H9 (cell line): Measurements from ENCODE around the gene S100G. TPM values are rescaled to one million over a fixed set of nuclear protein-coding genes. Genes with fewer than 3 reads are reported as not detected.
A peak's percentile ranks its signal among the peaks of the same experiment; 100 is the strongest.

Experiments used
- DNase-seq: peaks from one replicate; pipeline ENCODE4 v3.0.0-alpha.2; 2017
- H2AFZ ChIP-seq: one replicate; pipeline ENCODE4 v1.6.1; 2013; ENCODE audit warnings: mild to moderate bottlenecking, low read length, control low read depth, moderate library complexity
- H2AK5ac ChIP-seq: 2 replicates; pipeline ENCODE4 v1.6.1; 2013; ENCODE audit warnings: low read length, control low read depth, mixed read lengths; ENCODE audit not compliant: insufficient read length
- H2BK120ac ChIP-seq: one replicate; pipeline ENCODE4 v1.6.1; 2013; ENCODE audit warnings: low read depth, mild to moderate bottlenecking, low read length, control low read depth, inconsistent platforms; ENCODE audit not compliant: poor library complexity, severe bottlenecking
- H2BK12ac ChIP-seq: 2 replicates; pipeline ENCODE4 v1.6.1; 2013; ENCODE audit warnings: low read length, control low read depth, mixed read lengths, low read depth; ENCODE audit not compliant: insufficient read length
- H2BK15ac ChIP-seq: 2 replicates; pipeline ENCODE4 v1.6.1; 2013; ENCODE audit warnings: low read depth, low read length, control low read depth
- H2BK20ac ChIP-seq: one replicate; pipeline ENCODE4 v1.6.1; 2013; ENCODE audit warnings: low read depth, mild to moderate bottlenecking, low read length, control low read depth, inconsistent platforms; ENCODE audit not compliant: poor library complexity, severe bottlenecking
- H2BK5ac ChIP-seq: 2 replicates; pipeline ENCODE4 v1.6.1; 2013; ENCODE audit warnings: low read length, control low read depth, mixed read lengths; ENCODE audit not compliant: insufficient read length
- H3K14ac ChIP-seq: 2 replicates; pipeline ENCODE4 v1.6.1; 2013; ENCODE audit warnings: low read length, control low read depth; ENCODE audit not compliant: insufficient read depth
- H3K18ac ChIP-seq: 2 replicates; pipeline ENCODE4 v1.6.1; 2013; ENCODE audit warnings: low read depth, mild to moderate bottlenecking, mixed read lengths, low read length, control low read depth; ENCODE audit not compliant: insufficient read length
- H3K23ac ChIP-seq: 2 replicates; pipeline ENCODE4 v1.6.1; 2013; ENCODE audit warnings: low read length, control low read depth, mixed read lengths, low read depth; ENCODE audit not compliant: insufficient read length
- H3K23me2 ChIP-seq: 2 replicates; pipeline ENCODE4 v1.6.1; 2013; ENCODE audit warnings: low read depth, mild to moderate bottlenecking, mixed read lengths, low read length, control low read depth; ENCODE audit not compliant: insufficient read length, poor library complexity, severe bottlenecking
- H3K27ac ChIP-seq: 2 replicates; pipeline ENCODE4 v1.5.1; 2013; ENCODE audit warnings: low read length, control low read depth, mixed read lengths, low read depth; ENCODE audit not compliant: insufficient read length
- H3K27me3 ChIP-seq: 2 replicates; pipeline ENCODE4 v1.6.1; 2013; ENCODE audit warnings: low read length, control low read depth, inconsistent platforms; ENCODE audit not compliant: insufficient read depth
- H3K4ac ChIP-seq: 2 replicates; pipeline ENCODE4 v1.6.1; 2013; ENCODE audit warnings: low read depth, mild to moderate bottlenecking, control low read depth, inconsistent platforms, low read length, moderate library complexity
- H3K4me1 ChIP-seq: 2 replicates; pipeline ENCODE4 v1.6.1; 2013; ENCODE audit warnings: low read length, control low read depth, inconsistent platforms; ENCODE audit not compliant: insufficient read depth
- H3K4me2 ChIP-seq: 2 replicates; pipeline ENCODE4 v1.6.1; 2013; ENCODE audit warnings: low read length, control low read depth, mixed read lengths; ENCODE audit not compliant: insufficient read length, insufficient read depth
- H3K56ac ChIP-seq: 2 replicates; pipeline ENCODE4 v1.6.1; 2013; ENCODE audit warnings: low read depth, mild to moderate bottlenecking, mixed read lengths, low read length, control low read depth; ENCODE audit not compliant: insufficient read length
- H3K79me1 ChIP-seq: 2 replicates; pipeline ENCODE4 v1.6.1; 2013; ENCODE audit warnings: low read depth, mild to moderate bottlenecking, moderate library complexity, low read length, control low read depth, inconsistent platforms; ENCODE audit not compliant: insufficient read depth, poor library complexity, severe bottlenecking
- H3K79me2 ChIP-seq: 2 replicates; pipeline ENCODE4 v1.6.1; 2013; ENCODE audit warnings: low read length, control low read depth, inconsistent platforms; ENCODE audit not compliant: insufficient read depth
- H3K9ac ChIP-seq: 2 replicates; pipeline ENCODE4 v1.6.1; 2013; ENCODE audit warnings: low read length, control low read depth, mixed read lengths; ENCODE audit not compliant: insufficient read length; ENCODE audit errors: extremely low read depth
- H3K9me3 ChIP-seq: one replicate; pipeline ENCODE4 v1.6.1; 2013; ENCODE audit warnings: low read depth, low read length, inconsistent platforms; ENCODE audit not compliant: control insufficient read depth
- H3T11ph ChIP-seq: one replicate; pipeline ENCODE4 v1.6.1; 2013; ENCODE audit warnings: mild to moderate bottlenecking, low read length, control low read depth, inconsistent platforms
- H4K20me1 ChIP-seq: one replicate; pipeline ENCODE4 v1.6.1; 2013; ENCODE audit not compliant: control insufficient read depth, insufficient read length, insufficient read depth
- H4K5ac ChIP-seq: 2 replicates; pipeline ENCODE4 v1.6.1; 2013; ENCODE audit warnings: low read depth, mild to moderate bottlenecking, mixed read lengths, low read length, control low read depth; ENCODE audit not compliant: insufficient read length
- H4K8ac ChIP-seq: replicated peaks from 2 replicates; pipeline ENCODE4 v1.6.1; 2013; ENCODE audit warnings: low read length, control low read depth, mixed read lengths, low read depth; ENCODE audit not compliant: insufficient read length
- H4K91ac ChIP-seq: 2 replicates; pipeline ENCODE4 v1.6.1; 2013; ENCODE audit warnings: low read depth, mild to moderate bottlenecking, moderate library complexity, mixed read lengths, low read length, control low read depth; ENCODE audit not compliant: insufficient read length
- H3K27ac Mint-ChIP-seq, 3 experiments: 2 replicates in 2 of 3; 3 replicates in 1 of 3; pipeline ENCODE4 v1.8.0; 2020 to 2021; ENCODE audit warnings: mixed read lengths in 3 of 3, mild to moderate bottlenecking in 1 of 3, moderate library complexity in 1 of 3
- H3K27me3 Mint-ChIP-seq: 2 replicates; pipeline ENCODE4 v1.8.0; 2021; ENCODE audit warnings: low read depth, mild to moderate bottlenecking, moderate library complexity, mixed read lengths
- H3K36me3 Mint-ChIP-seq, 3 experiments: 2 replicates in 2 of 3; 3 replicates in 1 of 3; pipeline ENCODE4 v1.8.0; 2020 to 2021; ENCODE audit warnings: low read depth in 3 of 3, mixed read lengths in 3 of 3; ENCODE audit not compliant: insufficient read depth in 1 of 3
- H3K4me1 Mint-ChIP-seq, 2 experiments: 2 replicates each; pipeline ENCODE4 v1.8.0; 2020; ENCODE audit warnings: mixed read lengths in 2 of 2
- H3K4me3 Mint-ChIP-seq, 2 experiments: 2 replicates in 1 of 2; 3 replicates in 1 of 2; pipeline ENCODE4 v1.8.0; 2020 to 2021; ENCODE audit warnings: mild to moderate bottlenecking in 2 of 2, mixed read lengths in 2 of 2, moderate library complexity in 1 of 2
- H3K9me3 Mint-ChIP-seq, 2 experiments: 2 replicates in 1 of 2; 3 replicates in 1 of 2; pipeline ENCODE4 v1.8.0; 2020; ENCODE audit warnings: mild to moderate bottlenecking in 2 of 2, mixed read lengths in 2 of 2, moderate library complexity in 1 of 2
- CTCF ChIP-seq: fragments of 200-600 bp; sonication (generic); conservative IDR thresholded peaks from 3 replicates; pipeline ENCODE4 v1.8.0; 2021; ENCODE audit warnings: antibody characterized with exemption, mild to moderate bottlenecking
- WGBS: extraction: QIAGEN DNeasy Blood & Tissue Kit; methylation state at CpG from one replicate; pipeline ENCODE4 v1.1.7; 2013; ENCODE audit warnings: missing lambda C conversion rate, low lambda C conversion rate, mixed read lengths; ENCODE audit not compliant: insufficient read length; ENCODE audit errors: extremely low coverage; 5-methylcytosine and 5-hydroxymethylcytosine counted together
- total RNA-seq: library from RNA; stranded (reverse); gene quantifications from 2 replicates; pipeline ENCODE4 v1.2.1, GENCODE V29; 2021

S100G gene
- total RNA-seq, 1 experiment from 2014 or later = not detected

DNA sequence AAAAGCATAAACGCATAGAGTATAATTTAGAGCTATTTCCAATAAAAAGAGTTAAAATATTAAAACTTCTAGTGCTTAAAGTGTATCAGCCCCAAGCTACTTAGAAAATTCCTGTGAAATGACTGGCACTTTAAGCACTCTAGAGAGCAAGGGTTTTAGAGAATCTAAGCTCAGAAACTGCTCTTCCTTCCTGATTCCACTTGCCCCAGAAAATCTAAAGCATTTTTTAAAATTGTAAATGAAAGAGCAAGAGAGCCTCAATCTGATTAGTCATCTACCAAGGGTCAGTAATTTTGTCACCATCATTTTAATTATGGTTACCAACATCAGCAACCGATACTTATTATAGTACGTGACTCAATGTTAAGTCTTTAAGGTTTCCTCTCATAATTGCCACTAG is 37.6 kb downstream of the S100G start:
- no peak for DNase-seq
- H3K23ac ChIP-seq = no peak overlapping the region
- Mint-ChIP-seq H3K27me3 (no peaks in the 10 kb centered on the region), H3K4me1 (peaks cover 3 to 6% of the 10 kb centered on the region in 2 experiments; a peak in 2 of 4 replicates), H3K36me3 (peaks cover 66 to 97% (median 93%) of the 10 kb centered on the region in 3 experiments), H3K27ac (peak overlapping the region in 1 of 3 experiments; percentile 70; a peak in 1 of 7 replicates), H3K9me3 (peaks cover 2 to 3% of the 10 kb centered on the region in 2 experiments; a peak in 1 of 5 replicates), H3K4me3 (no peak overlapping the region)
- H3K79me1 ChIP-seq = peaks cover 2% of the 10 kb centered on the region
- H3K18ac ChIP-seq = no peak overlapping the region
- no peak overlapping the region for H3T11ph ChIP-seq
- no peaks in the 10 kb centered on the region for H3K23me2 ChIP-seq
- WGBS = no CpG with 5 or more reads among the region's 3 CpGs
- H3K9me3 ChIP-seq = no peaks in the 10 kb centered on the region
- no peaks in the 10 kb centered on the region for H3K27me3 ChIP-seq
- H2AK5ac ChIP-seq = no peak overlapping the region
- H3K27ac ChIP-seq = no peak overlapping the region
- no peak overlapping the region for H2BK12ac ChIP-seq
- H3K9ac ChIP-seq = no peak overlapping the region
- H3K4me1 ChIP-seq = no peaks in the 10 kb centered on the region
- no peak overlapping the region for H2AFZ ChIP-seq
- no peak overlapping the region for H3K56ac ChIP-seq
- no peak overlapping the region for H2BK20ac ChIP-seq
- H4K8ac ChIP-seq = no peak overlapping the region
- no peak overlapping the region for H4K91ac ChIP-seq
- no peak overlapping the region for H2BK15ac ChIP-seq
- H2BK120ac ChIP-seq = no peak overlapping the region
- H2BK5ac ChIP-seq = no peak overlapping the region
- no peak overlapping the region for H4K5ac ChIP-seq
- no peak overlapping the region for H3K4ac ChIP-seq
- H3K14ac ChIP-seq = no peak overlapping the region
- no peaks in the 10 kb centered on the region for H3K79me2 ChIP-seq
- H3K4me2 ChIP-seq = no peak overlapping the region
- H4K20me1 ChIP-seq = no peaks in the 10 kb centered on the region
- no peak for TF ChIP-seq CTCF
